ENCODE data around the gene DHRS2. TPM values are rescaled to one million over a fixed set of nuclear protein-coding genes. Genes with fewer than 3 reads are reported as not detected.
A peak's percentile ranks its signal among the peaks of the same experiment; 100 is the strongest.

Gene DHRS2
- total and polyA plus RNA-seq, 2 of the 13 experiments (the other 11 are each of a cell fraction or from before 2014, with no cell fraction given): 1,621 to 3,021 TPM

DNA sequence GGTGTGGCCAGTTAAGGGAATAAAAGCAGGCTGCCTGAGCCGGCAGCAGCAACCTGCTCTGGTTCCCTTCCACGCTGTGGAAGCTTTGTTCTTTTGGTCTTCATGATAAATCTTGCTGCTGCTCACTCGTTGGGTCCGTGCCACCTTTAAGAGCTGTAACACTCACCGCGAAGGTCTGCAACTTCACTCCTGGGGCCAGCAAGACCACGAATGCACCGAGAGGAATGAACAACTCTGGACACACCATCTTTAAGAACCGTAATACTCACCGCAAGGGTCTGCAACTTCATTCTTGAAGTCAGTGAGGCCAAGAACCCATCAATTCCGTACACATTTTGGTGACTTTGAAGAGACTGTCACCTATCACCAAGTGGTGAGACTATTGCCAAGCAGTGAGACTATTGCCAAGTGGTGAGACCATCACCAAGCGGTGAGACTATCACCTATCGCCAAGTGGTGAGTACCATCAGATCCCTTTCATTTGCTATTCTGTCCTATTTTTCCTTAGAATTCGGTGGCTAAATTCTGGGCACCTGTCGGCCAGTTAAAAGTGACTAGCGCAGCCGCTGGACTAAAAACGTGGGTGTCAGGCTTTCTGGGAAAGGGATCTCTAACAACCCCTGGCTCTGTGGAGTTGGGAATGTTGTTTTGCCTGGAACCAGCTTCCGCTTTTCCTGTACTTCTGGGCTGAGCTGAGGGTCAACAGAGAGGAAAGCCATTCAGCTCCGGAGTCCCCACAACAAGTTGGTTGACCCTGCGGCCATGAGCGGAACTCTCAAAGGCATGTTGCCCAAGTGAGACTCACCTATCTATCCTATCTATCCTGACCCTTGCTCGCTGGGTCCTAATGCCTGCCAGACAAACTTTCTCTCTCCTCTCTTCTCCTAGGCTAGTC lies at the start of gene DHRS2 (continued):
- TF ChIP-seq, protein P1, sequence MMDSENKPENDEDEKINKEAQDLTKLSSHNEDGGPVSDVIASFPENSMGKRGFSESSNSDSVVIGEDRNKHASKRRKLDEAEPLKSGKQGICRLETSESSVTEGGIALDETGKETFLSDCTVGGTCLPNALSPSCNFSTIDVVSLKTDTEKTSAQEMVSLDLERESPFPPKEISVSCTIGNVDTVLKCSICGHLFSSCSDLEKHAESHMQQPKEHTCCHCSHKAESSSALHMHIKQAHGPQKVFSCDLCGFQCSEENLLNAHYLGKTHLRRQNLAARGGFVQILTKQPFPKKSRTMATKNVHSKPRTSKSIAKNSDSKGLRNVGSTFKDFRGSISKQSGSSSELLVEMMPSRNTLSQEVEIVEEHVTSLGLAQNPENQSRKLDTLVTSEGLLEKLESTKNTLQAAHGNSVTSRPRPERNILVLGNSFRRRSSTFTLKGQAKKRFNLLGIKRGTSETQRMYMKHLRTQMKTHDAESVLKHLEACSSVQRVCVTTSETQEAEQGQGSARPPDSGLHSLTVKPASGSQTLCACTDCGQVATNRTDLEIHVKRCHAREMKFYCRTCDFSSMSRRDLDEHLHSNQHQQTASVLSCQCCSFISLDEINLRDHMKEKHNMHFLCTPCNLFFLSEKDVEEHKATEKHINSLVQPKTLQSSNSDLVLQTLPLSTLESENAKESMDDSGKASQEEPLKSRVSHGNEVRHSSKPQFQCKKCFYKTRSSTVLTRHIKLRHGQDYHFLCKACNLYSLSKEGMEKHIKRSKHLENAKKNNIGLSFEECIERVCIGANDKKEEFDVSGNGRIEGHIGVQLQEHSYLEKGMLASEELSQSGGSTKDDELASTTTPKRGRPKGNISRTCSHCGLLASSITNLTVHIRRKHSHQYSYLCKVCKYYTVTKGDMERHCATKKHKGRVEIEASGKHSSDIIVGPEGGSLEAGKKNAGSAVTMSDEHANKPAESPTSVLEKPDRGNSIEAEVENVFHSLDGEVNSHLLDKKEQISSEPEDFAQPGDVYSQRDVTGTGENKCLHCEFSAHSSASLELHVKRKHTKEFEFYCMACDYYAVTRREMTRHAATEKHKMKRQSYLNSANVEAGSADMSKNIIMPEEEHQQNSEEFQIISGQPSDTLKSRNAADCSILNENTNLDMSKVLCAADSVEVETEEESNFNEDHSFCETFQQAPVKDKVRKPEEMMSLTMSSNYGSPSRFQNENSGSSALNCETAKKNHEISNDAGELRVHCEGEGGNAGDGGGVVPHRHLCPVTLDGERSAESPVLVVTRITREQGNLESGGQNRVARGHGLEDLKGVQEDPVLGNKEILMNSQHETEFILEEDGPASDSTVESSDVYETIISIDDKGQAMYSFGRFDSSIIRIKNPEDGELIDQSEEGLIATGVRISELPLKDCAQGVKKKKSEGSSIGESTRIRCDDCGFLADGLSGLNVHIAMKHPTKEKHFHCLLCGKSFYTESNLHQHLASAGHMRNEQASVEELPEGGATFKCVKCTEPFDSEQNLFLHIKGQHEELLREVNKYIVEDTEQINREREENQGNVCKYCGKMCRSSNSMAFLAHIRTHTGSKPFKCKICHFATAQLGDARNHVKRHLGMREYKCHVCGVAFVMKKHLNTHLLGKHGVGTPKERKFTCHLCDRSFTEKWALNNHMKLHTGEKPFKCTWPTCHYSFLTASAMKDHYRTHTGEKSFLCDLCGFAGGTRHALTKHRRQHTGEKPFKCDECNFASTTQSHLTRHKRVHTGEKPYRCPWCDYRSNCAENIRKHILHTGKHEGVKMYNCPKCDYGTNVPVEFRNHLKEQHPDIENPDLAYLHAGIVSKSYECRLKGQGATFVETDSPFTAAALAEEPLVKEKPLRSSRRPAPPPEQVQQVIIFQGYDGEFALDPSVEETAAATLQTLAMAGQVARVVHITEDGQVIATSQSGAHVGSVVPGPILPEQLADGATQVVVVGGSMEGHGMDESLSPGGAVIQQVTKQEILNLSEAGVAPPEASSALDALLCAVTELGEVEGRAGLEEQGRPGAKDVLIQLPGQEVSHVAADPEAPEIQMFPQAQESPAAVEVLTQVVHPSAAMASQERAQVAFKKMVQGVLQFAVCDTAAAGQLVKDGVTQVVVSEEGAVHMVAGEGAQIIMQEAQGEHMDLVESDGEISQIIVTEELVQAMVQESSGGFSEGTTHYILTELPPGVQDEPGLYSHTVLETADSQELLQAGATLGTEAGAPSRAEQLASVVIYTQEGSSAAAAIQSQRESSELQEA (CRISPR knock-in tag; IDR thresholded peaks at IDR 0.05; ENCODE audit: not compliant biosample characterization): peak; percentile 5
- TF ChIP-seq SALL2 (CRISPR knock-in tag; IDR thresholded peaks at IDR 0.05) (no peak), MXI1 (IDR thresholded peaks at IDR 0.05; ENCODE audit: borderline replicate concordance, low read depth, low read length) (no peak), AHR (CRISPR knock-in tag; IDR thresholded peaks at IDR 0.05) (peak; percentile 88), ZNF224 (CRISPR knock-in tag; IDR thresholded peaks at IDR 0.05) (no peak), TOE1 (CRISPR knock-in tag; IDR thresholded peaks at IDR 0.05) (peak; percentile 99), HHEX (CRISPR knock-in tag; IDR thresholded peaks at IDR 0.05) (no peak; the same call in 1 of the 2 replicates), KDM2A (CRISPR knock-in tag; IDR thresholded peaks at IDR 0.05; ENCODE audit: borderline replicate concordance, low read depth) (peak; percentile 88), BORCS8-MEF2B (CRISPR knock-in tag; IDR thresholded peaks at IDR 0.05) (peak; percentile 99), ZNF883 (CRISPR knock-in tag; IDR thresholded peaks at IDR 0.05; ENCODE audit: not compliant biosample characterization) (no peak), HDAC6 (IDR thresholded peaks at IDR 0.05; ENCODE audit: low read depth, low read length) (peak; percentile 93), GATAD1 (CRISPR knock-in tag; IDR thresholded peaks at IDR 0.05) (peak; percentile 83), CAMTA2 (CRISPR knock-in tag; IDR thresholded peaks at IDR 0.05; ENCODE audit: borderline replicate concordance) (no peak), ZNF644 (CRISPR knock-in tag; IDR thresholded peaks at IDR 0.05; ENCODE audit: low read depth) (peak; percentile 83; the same call in 1 of the 2 replicates), ZNF251 (CRISPR knock-in tag; IDR thresholded peaks at IDR 0.05) (peak; percentile 98), CBX1 (IDR thresholded peaks at IDR 0.05; ENCODE audit: low read depth) (no peak)
- TF ChIP-seq, protein P2, sequence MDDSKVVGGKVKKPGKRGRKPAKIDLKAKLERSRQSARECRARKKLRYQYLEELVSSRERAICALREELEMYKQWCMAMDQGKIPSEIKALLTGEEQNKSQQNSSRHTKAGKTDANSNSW (CRISPR knock-in tag; IDR thresholded peaks at IDR 0.05; ENCODE audit: borderline replicate concordance): peak; percentile 77; the same call in 1 of the 2 replicates
- TF ChIP-seq, protein P3, sequence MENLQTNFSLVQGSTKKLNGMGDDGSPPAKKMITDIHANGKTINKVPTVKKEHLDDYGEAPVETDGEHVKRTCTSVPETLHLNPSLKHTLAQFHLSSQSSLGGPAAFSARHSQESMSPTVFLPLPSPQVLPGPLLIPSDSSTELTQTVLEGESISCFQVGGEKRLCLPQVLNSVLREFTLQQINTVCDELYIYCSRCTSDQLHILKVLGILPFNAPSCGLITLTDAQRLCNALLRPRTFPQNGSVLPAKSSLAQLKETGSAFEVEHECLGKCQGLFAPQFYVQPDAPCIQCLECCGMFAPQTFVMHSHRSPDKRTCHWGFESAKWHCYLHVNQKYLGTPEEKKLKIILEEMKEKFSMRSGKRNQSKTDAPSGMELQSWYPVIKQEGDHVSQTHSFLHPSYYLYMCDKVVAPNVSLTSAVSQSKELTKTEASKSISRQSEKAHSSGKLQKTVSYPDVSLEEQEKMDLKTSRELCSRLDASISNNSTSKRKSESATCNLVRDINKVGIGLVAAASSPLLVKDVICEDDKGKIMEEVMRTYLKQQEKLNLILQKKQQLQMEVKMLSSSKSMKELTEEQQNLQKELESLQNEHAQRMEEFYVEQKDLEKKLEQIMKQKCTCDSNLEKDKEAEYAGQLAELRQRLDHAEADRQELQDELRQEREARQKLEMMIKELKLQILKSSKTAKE (CRISPR knock-in tag; IDR thresholded peaks at IDR 0.05; ENCODE audit: borderline replicate concordance): no peak

All from HepG2 (cell line).